K562 (cell line): ENCODE results near the gene RDH11. TPM values are rescaled to one million over a fixed set of nuclear protein-coding genes. Genes with fewer than 3 reads are reported as not detected.

Experiments
- ATF7 ChIP-seq: fragments of 450-650 bp; IDR thresholded peaks from 2 replicates; pipeline ENCODE4 v1.7.1; 2014; ENCODE audit warnings: mild to moderate bottlenecking, moderate library complexity
- EP400 ChIP-seq: fragments of 450-650 bp; IDR thresholded peaks from 2 replicates; pipeline ENCODE4 v1.6.1; 2017; ENCODE audit warnings: antibody characterized with exemption, mild to moderate bottlenecking, moderate library complexity
- ETV1 ChIP-seq: fragments of 450-650 bp; conservative IDR thresholded peaks from 2 replicates; pipeline ENCODE4 v1.6.1; 2016; ENCODE audit warnings: missing genetic modification characterization, control low read depth, low read depth, missing compliant biosample characterization
- FOXA3 ChIP-seq, 2 experiments: fragments of 450-650 bp in 1 of 2; sonication (generic) in 1 of 2; formaldehyde crosslinking; IDR thresholded peaks in 1 of 2; conservative IDR thresholded peaks in 1 of 2; 2 replicates each; pipeline versions ENCODE4 v1.4.0 to v1.8.0; 2020 to 2022; ENCODE audit warnings: mild to moderate bottlenecking in 2 of 2, missing genetic modification reagents in 1 of 2
- HMBOX1 ChIP-seq: sonication (generic); IDR thresholded peaks from 2 replicates; pipeline ENCODE4 v1.6.1; 2016
- PRDM10 ChIP-seq: fragments of 450-650 bp; IDR thresholded peaks from 2 replicates; pipeline ENCODE4 v1.6.1; 2018; ENCODE audit not compliant: partially characterized antibody
- RAD21 ChIP-seq, 2 experiments: fragments of 250-450 bp in 1 of 2; fragments of 450-650 bp in 1 of 2; sonication (Bioruptor Pico) in 1 of 2; formaldehyde crosslinking in 1 of 2; IDR thresholded peaks in 1 of 2; conservative IDR thresholded peaks in 1 of 2; 2 replicates each; pipeline versions ENCODE4 v1.4.0 to v1.8.0; 2020 to 2022; ENCODE audit warnings: mild to moderate bottlenecking in 2 of 2, moderate library complexity in 1 of 2
- RAD51 ChIP-seq: fragments of 450-650 bp; IDR thresholded peaks from 2 replicates; pipeline ENCODE4 v1.7.1; 2016; ENCODE audit warnings: low read depth, mild to moderate bottlenecking, borderline replicate concordance
- STAT6 ChIP-seq: sonication (generic); formaldehyde crosslinking; IDR thresholded peaks from 2 replicates; pipeline ENCODE4 v1.8.1; 2023; ENCODE audit warnings: mild to moderate bottlenecking, missing genetic modification reagents
- ZNF639 ChIP-seq, 2 experiments: fragments of 200-800 bp in 1 of 2; sonication (Bioruptor generic) in 1 of 2; sonication (generic) in 1 of 2; formaldehyde crosslinking in 1 of 2; IDR thresholded peaks in 1 of 2; conservative IDR thresholded peaks in 1 of 2; 2 replicates each; pipeline versions ENCODE4 v1.5.0 to v1.6.1; 2016 to 2020; ENCODE audit warnings: missing compliant biosample characterization in 1 of 2, missing genetic modification characterization in 1 of 2, missing genetic modification reagents in 1 of 2
- ZNF766 ChIP-seq: fragments of 200-800 bp; sonication (Bioruptor generic); conservative IDR thresholded peaks from 2 replicates; pipeline ENCODE4 v1.6.1; 2016; ENCODE audit warnings: missing genetic modification characterization, missing compliant biosample characterization
- polyA plus RNA-seq, 8 experiments: library from polyadenylated mRNA; depleted of rRNA in 4 of 8; stranded (reverse) in 5 of 8; unstranded in 3 of 8; fragments of >200 nt; fragmentation: Nextera tagmentation in 2 of 8; fragmentation: Illumina TruSeq in 1 of 8; extraction: Ambion mirVana in 2 of 8; extraction: Trizol in 1 of 8; gene quantifications; 2 replicates each; pipeline versions ENCODE4 v1.2.1 to v1.2.3, GENCODE V29; 2011 to 2014; ENCODE audit warnings: inconsistent platforms in 1 of 8, missing spikeins in 1 of 8
- total RNA-seq, 7 experiments: library from RNA; depleted of rRNA in 6 of 7; stranded (reverse); fragments of >200 nt in 6 of 7; fragmentation: Illumina TruSeq in 2 of 7; extraction: Trizol in 2 of 7; gene quantifications; 2 replicates each; pipeline versions ENCODE4 v1.2.1 to v1.2.3, GENCODE V29; 2011 to 2021; ENCODE audit warnings: low replicate concordance in 1 of 7
- TF ChIP-seq, protein P1 (sequence below): fragments of 250-450 bp; sonication (Bioruptor Pico); IDR thresholded peaks from 2 replicates; pipeline ENCODE4 v1.6.1; 2021; ENCODE audit warnings: mild to moderate bottlenecking

Gene RDH11
- total and polyA plus RNA-seq, 9 of the 15 experiments (the other 6 are each of a cell fraction or from before 2014, with no cell fraction given) = 50.6 to 172 (median 70.5) TPM

DNA sequence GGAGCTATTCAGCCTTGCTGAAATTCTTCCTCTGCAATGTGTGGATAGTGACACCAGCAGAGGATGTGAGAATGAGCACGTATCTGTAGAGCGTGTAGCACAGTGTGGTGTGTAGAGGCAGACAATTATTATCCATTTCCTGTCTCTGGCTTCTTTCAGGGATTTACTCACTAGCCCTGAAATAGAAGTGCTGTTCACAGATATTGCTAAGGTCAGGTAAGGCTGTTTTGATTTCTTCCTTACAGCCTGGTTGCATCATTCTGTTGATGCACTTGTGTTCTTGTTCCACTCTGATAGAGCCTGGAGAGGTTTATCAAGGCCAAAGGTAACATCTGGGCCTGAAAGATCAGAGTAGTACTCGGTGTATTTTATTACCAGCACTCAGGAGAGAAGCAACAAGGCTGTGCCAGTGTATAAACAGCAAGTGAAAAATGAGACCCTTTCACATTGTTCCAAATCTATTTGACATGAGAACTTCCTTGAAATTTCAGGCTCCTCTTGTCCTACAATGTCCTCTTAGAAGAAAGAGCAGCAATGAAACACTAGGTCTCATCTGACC is 59.1 kb downstream of the RDH11 start (continued):
- TF ChIP-seq ZNF639 (CRISPR knock-in tag; conservative IDR thresholded peaks at IDR 0.05 in 1 of 2, IDR thresholded peaks at IDR 0.05 in 1 of 2) = no peak
- TF ChIP-seq PRDM10 = no peak
- TF ChIP-seq RAD51 = peak; percentile 31; the same call in 1 of the 2 replicates
- TF ChIP-seq FOXA3 (CRISPR knock-in tag; conservative IDR thresholded peaks at IDR 0.05 in 1 of 2, IDR thresholded peaks at IDR 0.05 in 1 of 2) = peak in 1 of 2 experiments; percentile 42; a peak in 1 of 4 replicates
- TF ChIP-seq RAD21 (CRISPR knock-in tag; conservative IDR thresholded peaks at IDR 0.05 in 1 of 2, IDR thresholded peaks at IDR 0.05 in 1 of 2) = peak in 1 of 2 experiments; percentile 54; a peak in 2 of 4 replicates
- peak; percentile 83 for TF ChIP-seq ETV1 (tag)
- TF ChIP-seq ZNF766 = peak; percentile 100
- peak; percentile 57; the same call in 1 of the 2 replicates for TF ChIP-seq HMBOX1
- TF ChIP-seq EP400 = peak; percentile 83
- no peak for TF ChIP-seq STAT6
- peak; percentile 97 for TF ChIP-seq ATF7
- TF ChIP-seq, protein P1, sequence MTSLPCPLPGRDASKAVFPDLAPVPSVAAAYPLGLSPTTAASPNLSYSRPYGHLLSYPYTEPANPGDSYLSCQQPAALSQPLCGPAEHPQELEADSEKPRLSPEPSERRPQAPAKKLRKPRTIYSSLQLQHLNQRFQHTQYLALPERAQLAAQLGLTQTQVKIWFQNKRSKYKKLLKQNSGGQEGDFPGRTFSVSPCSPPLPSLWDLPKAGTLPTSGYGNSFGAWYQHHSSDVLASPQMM (CRISPR knock-in tag) = no peak
